GM12878 (cell line): ENCODE results near the gene HES7. TPM values are rescaled to one million over a fixed set of nuclear protein-coding genes. Genes with fewer than 3 reads are reported as not detected.

ENCODE experiments used
- ATAC-seq: fragments of 200-7000 bp; cut with Tn5 transposase; 3 replicates; pipeline ENCODE4 v1.9.1; 2020; ENCODE audit warnings: mild to moderate bottlenecking, moderate library complexity
- BruUV-seq: library from RNA; stranded (reverse); fragments of 400-500 nt; replicated peaks from 2 replicates; lab custom pipeline; 2021; lab: Mats Ljungman, UMichigan
- CTCF ChIA-PET: fragments of 300-600 bp; sonication (Branson Sonifier 250); formaldehyde crosslinking; extraction: SDS; loops from one replicate; lab custom pipeline; 2021; ENCODE audit warnings: inconsistent platforms; lab: Yijun Ruan, JAX
- POLR2A ChIA-PET: fragments of 350-600 bp; formaldehyde crosslinking; extraction: SDS; loops from one replicate; lab custom pipeline; 2021; ENCODE audit warnings: inconsistent platforms; lab: Charles Lee
- RAD21 ChIA-PET: fragments of 300-600 bp; sonication (Branson Sonifier 250); formaldehyde crosslinking; loops from one replicate; lab custom pipeline; 2023; ENCODE audit warnings: antibody characterized with exemption; ENCODE audit not compliant: unreplicated experiment; lab: Charles Lee
- SMC1A ChIA-PET: fragments of 300-600 bp; sonication (Branson Sonifier 250); formaldehyde crosslinking; loops from one replicate; lab custom pipeline; 2023; ENCODE audit not compliant: unreplicated experiment, uncharacterized antibody; lab: Charles Lee
- DNase-seq: peaks from one replicate; pipeline ENCODE4 v3.0.0-alpha.2; 2011; ENCODE audit warnings: low read depth, low spot score
- FAIRE-seq: peaks from 3 replicates; lab custom pipeline; 2011; peaks lifted over from hg19 to GRCh38; lab: Jason Lieb, UNC
- H2AFZ ChIP-seq: 2 replicates; pipeline ENCODE4 v1.6.0; 2011; ENCODE audit warnings: low read depth, low read length, control low read depth; ENCODE audit not compliant: control insufficient read depth
- H3K27ac ChIP-seq: 2 replicates; pipeline ENCODE4 v1.5.1; 2011; ENCODE audit warnings: control low read depth; ENCODE audit not compliant: control insufficient read depth, insufficient read depth
- H3K27me3 ChIP-seq, 2 experiments: replicated peaks in 1 of 2; 2 replicates each; pipeline versions ENCODE4 v1.6.0 to v1.6.1; 2011; ENCODE audit warnings: low read length in 1 of 2; ENCODE audit not compliant: control insufficient read depth in 2 of 2, insufficient read depth in 2 of 2
- H3K36me3 ChIP-seq, 2 experiments: 2 replicates each; pipeline ENCODE4 v1.5.1; 2011; ENCODE audit warnings: low read length in 1 of 2; ENCODE audit not compliant: control insufficient read depth in 2 of 2, insufficient read depth in 2 of 2
- H3K4me1 ChIP-seq: 2 replicates; pipeline ENCODE4 v1.6.1; 2011; ENCODE audit warnings: mild to moderate bottlenecking, low read length, moderate library complexity, mixed read lengths; ENCODE audit not compliant: control insufficient read depth, insufficient read depth
- H3K4me2 ChIP-seq: 2 replicates; pipeline ENCODE4 v1.6.0; 2011; ENCODE audit warnings: control low read depth; ENCODE audit not compliant: control insufficient read depth, insufficient read depth
- H3K4me3 ChIP-seq: fragments of 200-600 bp; sonication (generic); 2 replicates; pipeline ENCODE4 v1.5.1; 2016
- H3K79me2 ChIP-seq: 2 replicates; pipeline ENCODE4 v1.6.0; 2011; ENCODE audit warnings: low read length; ENCODE audit not compliant: control insufficient read depth, insufficient read depth
- H3K9ac ChIP-seq: 2 replicates; pipeline ENCODE4 v1.8.0; 2011; ENCODE audit warnings: low read length, control low read depth, mixed read lengths; ENCODE audit not compliant: control insufficient read depth, insufficient read depth
- H3K9me3 ChIP-seq: replicated peaks from 3 replicates; pipeline ENCODE4 v1.5.1; 2011; ENCODE audit warnings: mild to moderate bottlenecking, low read length; ENCODE audit not compliant: control insufficient read depth, insufficient read depth
- H4K20me1 ChIP-seq: 2 replicates; pipeline ENCODE4 v1.6.0; 2011; ENCODE audit not compliant: control insufficient read depth, insufficient read depth
- NFIC ChIP-seq: IDR thresholded peaks from 2 replicates; pipeline ENCODE4 v1.6.1; 2012; ENCODE audit warnings: low read depth, mild to moderate bottlenecking, inconsistent platforms, low read length, moderate library complexity
- POLR2AphosphoS5 ChIP-seq: IDR thresholded peaks from 2 replicates; pipeline ENCODE4 v1.6.1; 2011; ENCODE audit warnings: mild to moderate bottlenecking, low read length, inconsistent platforms
- ZNF687 ChIP-seq: fragments of 450-650 bp; IDR thresholded peaks from 2 replicates; pipeline ENCODE4 v1.6.1; 2017; ENCODE audit warnings: mild to moderate bottlenecking, moderate library complexity
- WGBS: methylation state at CpG from one replicate; pipeline ENCODE4 v1.1.6; 2016; ENCODE audit warnings: low lambda C conversion rate; ENCODE audit not compliant: insufficient replicate concordance, insufficient coverage; ENCODE audit errors: missing lambda C conversion rate; 5-methylcytosine and 5-hydroxymethylcytosine counted together
- in situ Hi-C: fragments of 300-500 bp; cut with MboI; formaldehyde crosslinking; loops from 9 replicates; pipeline ENCODE4 v1.14.3; 2018; ENCODE audit warnings: mixed read lengths
- intact Hi-C: fragments of 100-400 bp; cut with micrococcal nuclease; formaldehyde crosslinking; loops from one replicate; pipeline ENCODE4 v1.14.2; 2022; ENCODE audit not compliant: unreplicated experiment
- polyA plus RNA-seq, 11 experiments: library from polyadenylated mRNA; depleted of rRNA in 4 of 11; unstranded in 6 of 11; stranded (reverse) in 5 of 11; fragments of >200 nt; fragmentation: Nextera tagmentation in 4 of 11; fragmentation: Illumina TruSeq in 1 of 11; extraction: Ambion mirVana in 4 of 11; extraction: Trizol in 1 of 11; gene quantifications; 1 replicate in 1 of 11; 2 replicates in 10 of 11; pipeline versions ENCODE4 v1.2.1 to v1.2.3, GENCODE V29; 2011 to 2016; ENCODE audit warnings: inconsistent platforms in 2 of 11, missing spikeins in 2 of 11, low read depth in 1 of 11
- total RNA-seq, 4 experiments: library from RNA; depleted of rRNA in 3 of 4; stranded (reverse); fragments of >200 nt in 3 of 4; fragmentation: Illumina TruSeq in 1 of 4; extraction: Trizol in 1 of 4; gene quantifications; 2 replicates each; pipeline versions ENCODE4 v1.2.1 to v1.2.3, GENCODE V29; 2013 to 2021
- TF ChIP-seq, protein P1 (sequence below): fragments of 450-650 bp; IDR thresholded peaks from 2 replicates; pipeline ENCODE4 v1.6.1; 2017; ENCODE audit warnings: antibody characterized with exemption, mild to moderate bottlenecking, moderate library complexity
- TF ChIP-seq, protein P2 (sequence below), 3 experiments: IDR thresholded peaks in 2 of 3; conservative IDR thresholded peaks in 1 of 3; 2 replicates each; pipeline ENCODE4 v1.5.1; 2011; ENCODE audit warnings: low read depth in 3 of 3, low read length in 3 of 3, mild to moderate bottlenecking in 3 of 3, control low read depth in 2 of 3, moderate library complexity in 2 of 3, inconsistent platforms in 1 of 3, mixed read lengths in 1 of 3; ENCODE audit not compliant: control insufficient read depth in 2 of 3, insufficient read depth in 1 of 3; ENCODE audit errors: extremely low read depth in 1 of 3

Gene HES7
- total and polyA plus RNA-seq, 10 of the 15 experiments (the other 5 are each of a cell fraction or from before 2014, with no cell fraction given): 0.07 to 1.3 (median 0.63) TPM; not detected in 4

DNA sequence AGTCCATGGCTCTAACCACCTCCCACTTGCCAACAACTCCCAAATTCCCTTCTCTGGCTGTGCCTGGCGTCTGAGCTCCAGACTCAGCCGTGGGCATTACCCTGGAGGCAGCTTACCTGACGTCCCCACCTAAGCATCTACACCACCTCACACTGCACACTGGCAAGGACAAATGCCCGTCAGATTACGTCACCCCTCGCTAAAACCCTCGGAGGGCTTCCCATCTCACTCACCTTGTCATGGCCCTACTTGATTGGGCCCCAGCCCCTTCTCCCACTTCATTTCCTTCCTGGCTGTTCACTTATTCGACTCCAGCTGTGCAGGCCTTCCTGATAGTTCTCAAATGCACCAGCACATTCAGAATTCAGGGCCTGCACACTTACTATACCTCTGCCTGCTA is 19.0 kb downstream of the HES7 start:
- ATAC-seq (no peak), FAIRE-seq (no peak), DNase-seq (no peak)
- Histone ChIP-seq H3K27ac (no peak overlapping the region), H3K27me3 (no peaks in the 10 kb centered on the region), H3K4me1 (peaks cover 2% of the 10 kb centered on the region), H3K79me2 (no peaks in the 10 kb centered on the region), H3K4me3 (no peak overlapping the region), H3K36me3 (no peaks in the 10 kb centered on the region), H3K9ac (no peak overlapping the region), H3K4me2 (no peak overlapping the region), H3K9me3 (no peaks in the 10 kb centered on the region), H4K20me1 (no peaks in the 10 kb centered on the region), H2AFZ (no peak overlapping the region)
- ChIA-PET SMC1A (interaction anchor here (0.6 to 1.9 kb wide), 4 partner anchors 11 to 46 kb away, joined by 3 to 9 read pairs (median 6); no protein-coding TSS in a partner anchor), RAD21 (interaction anchor here (0.7 to 2.6 kb wide), 3 partner anchors 12 to 44 kb away, joined by 3 to 9 read pairs (median 8); no protein-coding TSS in a partner anchor), POLR2A (interaction anchor here (1.1 kb wide), 1 partner anchor 10 kb away, joined by 3 read pairs; no protein-coding TSS in a partner anchor), CTCF (interaction anchor here (0.8 to 14.3 kb wide), 8 partner anchors 11 to 58 kb away, joined by 3 to 189 read pairs (median 9); partner anchors contain the start of genes ALOX12B and ALOXE3)
- intact Hi-C loops (no loop called here), in situ Hi-C loops (no loop called here)
- no peak for TF ChIP-seq NFIC
- TF ChIP-seq, protein P1, sequence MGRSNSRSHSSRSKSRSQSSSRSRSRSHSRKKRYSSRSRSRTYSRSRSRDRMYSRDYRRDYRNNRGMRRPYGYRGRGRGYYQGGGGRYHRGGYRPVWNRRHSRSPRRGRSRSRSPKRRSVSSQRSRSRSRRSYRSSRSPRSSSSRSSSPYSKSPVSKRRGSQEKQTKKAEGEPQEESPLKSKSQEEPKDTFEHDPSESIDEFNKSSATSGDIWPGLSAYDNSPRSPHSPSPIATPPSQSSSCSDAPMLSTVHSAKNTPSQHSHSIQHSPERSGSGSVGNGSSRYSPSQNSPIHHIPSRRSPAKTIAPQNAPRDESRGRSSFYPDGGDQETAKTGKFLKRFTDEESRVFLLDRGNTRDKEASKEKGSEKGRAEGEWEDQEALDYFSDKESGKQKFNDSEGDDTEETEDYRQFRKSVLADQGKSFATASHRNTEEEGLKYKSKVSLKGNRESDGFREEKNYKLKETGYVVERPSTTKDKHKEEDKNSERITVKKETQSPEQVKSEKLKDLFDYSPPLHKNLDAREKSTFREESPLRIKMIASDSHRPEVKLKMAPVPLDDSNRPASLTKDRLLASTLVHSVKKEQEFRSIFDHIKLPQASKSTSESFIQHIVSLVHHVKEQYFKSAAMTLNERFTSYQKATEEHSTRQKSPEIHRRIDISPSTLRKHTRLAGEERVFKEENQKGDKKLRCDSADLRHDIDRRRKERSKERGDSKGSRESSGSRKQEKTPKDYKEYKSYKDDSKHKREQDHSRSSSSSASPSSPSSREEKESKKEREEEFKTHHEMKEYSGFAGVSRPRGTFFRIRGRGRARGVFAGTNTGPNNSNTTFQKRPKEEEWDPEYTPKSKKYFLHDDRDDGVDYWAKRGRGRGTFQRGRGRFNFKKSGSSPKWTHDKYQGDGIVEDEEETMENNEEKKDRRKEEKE: no peak
- TF ChIP-seq POLR2AphosphoS5: no peak
- TF ChIP-seq, protein P2, sequence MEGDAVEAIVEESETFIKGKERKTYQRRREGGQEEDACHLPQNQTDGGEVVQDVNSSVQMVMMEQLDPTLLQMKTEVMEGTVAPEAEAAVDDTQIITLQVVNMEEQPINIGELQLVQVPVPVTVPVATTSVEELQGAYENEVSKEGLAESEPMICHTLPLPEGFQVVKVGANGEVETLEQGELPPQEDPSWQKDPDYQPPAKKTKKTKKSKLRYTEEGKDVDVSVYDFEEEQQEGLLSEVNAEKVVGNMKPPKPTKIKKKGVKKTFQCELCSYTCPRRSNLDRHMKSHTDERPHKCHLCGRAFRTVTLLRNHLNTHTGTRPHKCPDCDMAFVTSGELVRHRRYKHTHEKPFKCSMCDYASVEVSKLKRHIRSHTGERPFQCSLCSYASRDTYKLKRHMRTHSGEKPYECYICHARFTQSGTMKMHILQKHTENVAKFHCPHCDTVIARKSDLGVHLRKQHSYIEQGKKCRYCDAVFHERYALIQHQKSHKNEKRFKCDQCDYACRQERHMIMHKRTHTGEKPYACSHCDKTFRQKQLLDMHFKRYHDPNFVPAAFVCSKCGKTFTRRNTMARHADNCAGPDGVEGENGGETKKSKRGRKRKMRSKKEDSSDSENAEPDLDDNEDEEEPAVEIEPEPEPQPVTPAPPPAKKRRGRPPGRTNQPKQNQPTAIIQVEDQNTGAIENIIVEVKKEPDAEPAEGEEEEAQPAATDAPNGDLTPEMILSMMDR (IDR thresholded peaks at IDR 0.05 in 2 of 3, conservative IDR thresholded peaks at IDR 0.05 in 1 of 3; ENCODE audit: control insufficient read depth in 2 of 3, extremely low read depth in 1 of 3, insufficient read depth in 1 of 3, low read depth in 3 of 3, low read length in 3 of 3): no peak
- no peak for TF ChIP-seq ZNF687
- WGBS: 35% methylated on average over 7 of the region's 8 CpGs
- BruUV-seq: no TSS peak
